HG03469 (cell line): Measurements from ENCODE around the gene FAM217A.
"Not testable (repeated sequence)": the region's sequence is repeated elsewhere in the genome, so short reads cannot be mapped to it uniquely, and the experiment has no call there.

Experiments
- ATAC-seq: cut with Tn5 transposase; IDR thresholded peaks from one replicate; pipeline ENCODE4 v1.9.1; 2021; ENCODE audit warnings: mild to moderate bottlenecking, moderate library complexity, moderate number of reproducible peaks; ENCODE audit not compliant: unreplicated experiment

The FAM217A gene

GRCh38 chr6:4078691-4079471, at the start of gene FAM217A:
TSS of gene FAM217A (minus strand) at chr6:4079137. CDS start at chr6:4077414, 1,723 bp downstream.
- ATAC-seq = no peak

- no peak for ATAC-seq
Measured at GRCh38 chr6:4128072-4128471, 49.1 kb upstream of the FAM217A start.

GRCh38 chr6:4125933-4126864, 47.3 kb upstream of the FAM217A start:
- no peak for ATAC-seq

- no peak for ATAC-seq
Measured at GRCh38 chr6:4125500-4125899, 46.6 kb upstream of the FAM217A start.

GRCh38 chr6:4124351-4124750, 45.4 kb upstream of the FAM217A start:
- no peak for ATAC-seq

- ATAC-seq = no peak
Measured at GRCh38 chr6:4115741-4116140, 36.8 kb upstream of the FAM217A start.

- no peak for ATAC-seq
Measured at GRCh38 chr6:4114123-4114522, 35.2 kb upstream of the FAM217A start.

- no peak for ATAC-seq
Measured at GRCh38 chr6:4113649-4114048, 34.7 kb upstream of the FAM217A start.

GRCh38 chr6:4112366-4112765, 33.4 kb upstream of the FAM217A start:
- no peak for ATAC-seq

GRCh38 chr6:4109363-4109815, 30.5 kb upstream of the FAM217A start:
- ATAC-seq = not testable (repeated sequence)

GRCh38 chr6:4108561-4109093, 29.7 kb upstream of the FAM217A start:
- no peak for ATAC-seq

- no peak for ATAC-seq
Measured at GRCh38 chr6:4107873-4108272, 28.9 kb upstream of the FAM217A start.

GRCh38 chr6:4105980-4106536, 27.1 kb upstream of the FAM217A start:
- ATAC-seq = no peak

- ATAC-seq = no peak
Measured at GRCh38 chr6:4103929-4104328, 25.0 kb upstream of the FAM217A start.

- ATAC-seq = no peak
Measured at GRCh38 chr6:4102687-4103244, 23.8 kb upstream of the FAM217A start.

GRCh38 chr6:4101298-4101697, 22.4 kb upstream of the FAM217A start:
- ATAC-seq = no peak

GRCh38 chr6:4100655-4101054, 21.7 kb upstream of the FAM217A start:
- ATAC-seq = no peak

- ATAC-seq = no peak
Measured at GRCh38 chr6:4093288-4093687, 14.4 kb upstream of the FAM217A start.

GRCh38 chr6:4091941-4092340, 13.0 kb upstream of the FAM217A start:
- ATAC-seq = no peak

GRCh38 chr6:4090043-4090442, 11.1 kb upstream of the FAM217A start:
- ATAC-seq = not testable (repeated sequence)

- ATAC-seq = no peak
Measured at GRCh38 chr6:4088704-4089103, 9.8 kb upstream of the FAM217A start.
